GM10248 (cell line): Measurements from ENCODE around the gene CLCN1.

Experiments used
- CTCF ChIA-PET: fragments of 300-600 bp; sonication (Branson Sonifier 250); formaldehyde crosslinking; extraction: SDS; loops from one replicate; lab custom pipeline; 2021; ENCODE audit warnings: antibody characterized with exemption; lab: Yijun Ruan, JAX
- POLR2A ChIA-PET: fragments of 350-650 bp; sonication (Branson Sonifier 250); formaldehyde crosslinking; extraction: SDS; loops from one replicate; lab custom pipeline; 2020; ENCODE audit warnings: antibody characterized with exemption; lab: Yijun Ruan, JAX
- DNase-seq: peaks from one replicate; pipeline ENCODE4 v3.0.0; 2012; ENCODE audit errors: extremely low spot score
- TF ChIP-seq, protein P1 (sequence below): IDR thresholded peaks from 2 replicates; pipeline ENCODE4 v1.5.1; 2012; ENCODE audit warnings: mild to moderate bottlenecking, low read depth; ENCODE audit errors: extremely low read depth, missing control alignments, control extremely low read depth

CLCN1 gene

DNA sequence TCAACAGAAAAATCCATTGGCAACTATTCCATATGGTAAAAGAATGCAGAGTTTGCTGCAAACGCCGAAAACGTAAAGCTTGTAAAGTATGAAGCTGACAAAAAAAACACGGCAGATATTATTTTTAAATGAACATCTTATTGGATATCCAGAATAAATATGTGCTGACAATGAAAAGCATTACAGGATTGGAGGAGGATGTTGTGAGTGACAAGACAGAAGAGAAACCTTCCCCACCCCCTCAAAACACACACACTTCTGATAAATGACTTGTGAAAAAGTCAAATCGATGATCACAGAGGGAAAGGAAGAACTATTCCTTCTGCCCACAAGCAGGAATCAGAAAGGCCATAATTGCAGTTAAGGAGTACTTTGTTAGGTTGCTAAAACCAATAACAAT, 32.0 kb downstream of the CLCN1 start:
- TF ChIP-seq, protein P1, sequence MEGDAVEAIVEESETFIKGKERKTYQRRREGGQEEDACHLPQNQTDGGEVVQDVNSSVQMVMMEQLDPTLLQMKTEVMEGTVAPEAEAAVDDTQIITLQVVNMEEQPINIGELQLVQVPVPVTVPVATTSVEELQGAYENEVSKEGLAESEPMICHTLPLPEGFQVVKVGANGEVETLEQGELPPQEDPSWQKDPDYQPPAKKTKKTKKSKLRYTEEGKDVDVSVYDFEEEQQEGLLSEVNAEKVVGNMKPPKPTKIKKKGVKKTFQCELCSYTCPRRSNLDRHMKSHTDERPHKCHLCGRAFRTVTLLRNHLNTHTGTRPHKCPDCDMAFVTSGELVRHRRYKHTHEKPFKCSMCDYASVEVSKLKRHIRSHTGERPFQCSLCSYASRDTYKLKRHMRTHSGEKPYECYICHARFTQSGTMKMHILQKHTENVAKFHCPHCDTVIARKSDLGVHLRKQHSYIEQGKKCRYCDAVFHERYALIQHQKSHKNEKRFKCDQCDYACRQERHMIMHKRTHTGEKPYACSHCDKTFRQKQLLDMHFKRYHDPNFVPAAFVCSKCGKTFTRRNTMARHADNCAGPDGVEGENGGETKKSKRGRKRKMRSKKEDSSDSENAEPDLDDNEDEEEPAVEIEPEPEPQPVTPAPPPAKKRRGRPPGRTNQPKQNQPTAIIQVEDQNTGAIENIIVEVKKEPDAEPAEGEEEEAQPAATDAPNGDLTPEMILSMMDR: no peak
- POLR2A ChIA-PET: no interaction called here
- CTCF ChIA-PET: interaction anchor here (1.1 to 1.4 kb wide), 4 partner anchors 13 to 133 kb away, joined by 3 to 4 read pairs (median 4); partner anchors contain the start of gene CLCN1
- DNase-seq: no peak

- ChIA-PET POLR2A (no interaction called here), CTCF (no interaction called here)
- TF ChIP-seq, protein P1: no peak
- no peak for DNase-seq
Observed at GRCh38 chr7:143351060-143351459, 35.1 kb downstream of the CLCN1 start.

DNA sequence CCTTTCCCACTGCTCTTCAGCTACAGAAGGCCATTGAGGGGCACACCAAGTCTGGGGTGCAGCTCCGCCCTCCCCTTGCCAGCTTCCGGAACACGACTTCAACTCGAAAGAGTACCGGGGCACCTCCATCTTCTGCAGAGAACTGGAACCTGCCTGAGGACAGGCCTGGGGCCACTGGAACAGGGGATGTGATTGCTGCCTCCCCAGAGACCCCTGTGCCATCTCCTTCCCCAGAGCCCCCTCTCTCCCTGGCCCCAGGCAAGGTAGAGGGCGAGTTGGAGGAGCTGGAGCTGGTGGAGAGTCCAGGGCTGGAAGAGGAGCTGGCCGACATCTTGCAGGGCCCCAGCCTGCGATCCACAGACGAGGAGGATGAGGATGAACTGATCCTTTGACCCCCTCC, 35.7 kb downstream of the CLCN1 start:
- TF ChIP-seq, protein P1: no peak
- no peak for DNase-seq
- ChIA-PET POLR2A (no interaction called here), CTCF (no interaction called here)

GRCh38 chr7:143352531-143353002, 36.7 kb downstream of the CLCN1 start:
- CTCF ChIA-PET: no interaction called here
- POLR2A ChIA-PET: no interaction called here
- TF ChIP-seq, protein P1: no peak
- no peak for DNase-seq

DNA sequence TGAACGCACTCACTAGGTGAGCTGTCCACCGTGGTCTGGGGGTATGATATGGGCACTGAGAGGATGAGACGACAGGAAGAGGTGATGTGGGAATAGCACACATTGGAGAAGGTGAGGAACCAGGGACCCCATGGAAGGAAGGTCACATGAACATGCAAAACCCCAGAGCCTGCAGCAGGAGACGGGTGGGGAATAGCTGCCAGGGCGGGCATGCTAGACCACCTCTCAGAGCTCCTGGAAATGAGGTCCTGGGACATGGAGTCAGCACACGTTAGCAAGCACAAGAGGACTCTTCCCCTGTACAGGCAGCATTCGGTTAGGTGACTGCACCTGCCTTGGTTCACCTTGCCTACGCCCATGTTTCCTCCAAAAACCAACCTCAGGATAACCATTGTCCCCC, 38.5 kb downstream of the CLCN1 start:
- POLR2A ChIA-PET: no interaction called here

GRCh38 chr7:143354965-143355364, 39.1 kb downstream of the CLCN1 start:
- TF ChIP-seq, protein P1: no peak
- POLR2A ChIA-PET: no interaction called here
- CTCF ChIA-PET: interaction anchor here (1.2 to 2.7 kb wide), 3 partner anchors 25 to 114 kb away, joined by 4 to 11 read pairs (median 4); no protein-coding TSS in a partner anchor
- no peak for DNase-seq

More for the DNA sequence above, 38.5 kb downstream of the CLCN1 start:
- CTCF ChIA-PET: interaction anchor here (1.7 kb wide), 1 partner anchor 26 kb away, joined by 4 read pairs; no protein-coding TSS in a partner anchor
- no peak for DNase-seq
- TF ChIP-seq, protein P1: no peak
